Thyroid gland (tissue), 4 donors: ENCODE measurements around the gene AVPI1. TPM values are rescaled to one million over a fixed set of nuclear protein-coding genes. Genes with fewer than 3 reads are reported as not detected.
A peak's percentile ranks its signal among the peaks of the same experiment; 100 is the strongest.
"Not testable (repeated sequence)": the region's sequence is repeated elsewhere in the genome, so short reads cannot be mapped to it uniquely, and the experiment has no call there.

Experiments used
- DNase-seq, 2 donors: peaks; one replicate each; pipeline ENCODE4 v3.0.0-alpha.2; 2019
- H3K27ac ChIP-seq, 3 donors: fragments of 200-600 bp; sonication (generic); 1 replicate in 2 of 3; 2 replicates in 1 of 3; pipeline ENCODE4 v1.5.1; 2016 to 2019; ENCODE audit warnings: mild to moderate bottlenecking in 1 of 3, moderate library complexity in 1 of 3
- H3K27me3 ChIP-seq: fragments of 200-600 bp; sonication (generic); one replicate; pipeline ENCODE4 v1.5.1; 2019
- H3K36me3 ChIP-seq, 2 donors: fragments of 200-600 bp; sonication (generic); one replicate each; pipeline ENCODE4 v1.5.1; 2016 to 2019
- H3K4me1 ChIP-seq, 2 donors: fragments of 200-600 bp; sonication (generic); one replicate each; pipeline ENCODE4 v1.5.1; 2017 to 2019
- H3K4me3 ChIP-seq, 3 donors: fragments of 200-600 bp; sonication (generic); replicated peaks in 1 of 3; 1 replicate in 2 of 3; 2 replicates in 1 of 3; pipeline ENCODE4 v1.5.1; 2016; ENCODE audit warnings: mild to moderate bottlenecking in 1 of 3
- H3K9me3 ChIP-seq: fragments of 200-600 bp; sonication (generic); one replicate; pipeline ENCODE4 v1.5.1; 2017
- POLR2A ChIP-seq, 2 donors: fragments of 450-650 bp; IDR thresholded peaks; one replicate each; pipeline ENCODE4 v1.6.1; 2017; ENCODE audit warnings: antibody characterized with exemption in 2 of 2, mild to moderate bottlenecking in 2 of 2, moderate library complexity in 1 of 2
- WGBS, 2 donors: methylation state at CpG; one replicate each; pipeline ENCODE4 v1.1.5; 2017; 5-methylcytosine and 5-hydroxymethylcytosine counted together
- intact Hi-C: fragments of 100-400 bp; cut with DNase I; formaldehyde crosslinking; loops from one replicate; pipeline ENCODE4 v1.15.1; 2023
- total RNA-seq, 4 donors: library from RNA; depleted of rRNA; stranded (reverse); fragments of >200 nt; gene quantifications; one replicate each; pipeline ENCODE4 v1.2.3, GENCODE V29; 2016
- TF ChIP-seq, protein P1 (sequence below), 6 experiments: fragments of 200-600 bp in 3 of 6; fragments of 450-650 bp in 3 of 6; sonication (generic) in 3 of 6; IDR thresholded peaks; one replicate each; pipeline ENCODE4 v1.5.1; 2016 to 2019; ENCODE audit warnings: antibody characterized with exemption in 6 of 6, mild to moderate bottlenecking in 2 of 6, inconsistent platforms in 1 of 6, moderate library complexity in 1 of 6

The AVPI1 gene
- total RNA-seq, 4 donors from 2014 or later: 6.7 to 17.8 (median 11.2) TPM

DNA sequence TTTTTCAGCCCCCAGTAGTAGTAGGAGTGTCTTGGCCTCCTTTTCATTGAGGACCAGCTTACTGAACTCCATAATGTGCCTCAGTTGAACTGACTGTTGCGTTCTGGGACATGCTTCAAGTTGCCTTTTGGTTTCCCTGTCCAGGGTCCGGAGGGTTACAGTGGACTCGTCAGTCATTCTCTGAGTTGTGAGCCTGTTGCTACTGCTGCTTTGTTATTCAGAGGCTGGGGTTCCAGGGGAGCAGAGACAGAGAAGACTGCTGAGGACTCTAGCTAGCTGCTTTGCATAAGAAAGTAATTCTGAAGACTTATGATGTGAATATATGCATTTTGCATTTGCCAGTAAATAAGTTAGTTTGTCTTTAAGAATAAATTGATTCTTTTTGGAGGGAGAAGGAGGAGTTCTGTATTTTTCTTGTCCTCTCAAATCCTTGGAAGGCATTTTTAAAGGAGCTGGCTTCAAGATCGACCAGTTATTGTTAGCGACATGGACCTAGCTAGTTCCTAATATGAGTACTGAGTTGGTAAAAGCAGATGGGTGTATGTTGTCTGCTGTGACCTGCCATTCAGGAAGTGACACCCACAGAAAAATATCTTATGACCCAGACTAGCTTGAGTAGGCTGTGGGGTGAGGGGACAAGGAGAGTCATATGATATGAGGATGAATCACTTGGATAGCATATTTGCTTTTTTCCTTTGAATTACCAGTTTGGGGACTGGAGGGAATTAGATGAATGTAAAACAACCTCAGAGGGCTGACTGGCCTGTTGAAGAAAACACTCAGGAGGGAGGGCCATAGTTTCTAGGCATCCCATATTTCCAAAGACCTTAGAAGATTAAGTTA is 38.3 kb downstream of the AVPI1 start:
- no peaks in the 10 kb centered on the region for H3K9me3 ChIP-seq
- H3K36me3 ChIP-seq: peaks cover 23 to 24% of the 10 kb centered on the region in 2 donors
- intact Hi-C loops: no loop called here
- TF ChIP-seq, protein P1, sequence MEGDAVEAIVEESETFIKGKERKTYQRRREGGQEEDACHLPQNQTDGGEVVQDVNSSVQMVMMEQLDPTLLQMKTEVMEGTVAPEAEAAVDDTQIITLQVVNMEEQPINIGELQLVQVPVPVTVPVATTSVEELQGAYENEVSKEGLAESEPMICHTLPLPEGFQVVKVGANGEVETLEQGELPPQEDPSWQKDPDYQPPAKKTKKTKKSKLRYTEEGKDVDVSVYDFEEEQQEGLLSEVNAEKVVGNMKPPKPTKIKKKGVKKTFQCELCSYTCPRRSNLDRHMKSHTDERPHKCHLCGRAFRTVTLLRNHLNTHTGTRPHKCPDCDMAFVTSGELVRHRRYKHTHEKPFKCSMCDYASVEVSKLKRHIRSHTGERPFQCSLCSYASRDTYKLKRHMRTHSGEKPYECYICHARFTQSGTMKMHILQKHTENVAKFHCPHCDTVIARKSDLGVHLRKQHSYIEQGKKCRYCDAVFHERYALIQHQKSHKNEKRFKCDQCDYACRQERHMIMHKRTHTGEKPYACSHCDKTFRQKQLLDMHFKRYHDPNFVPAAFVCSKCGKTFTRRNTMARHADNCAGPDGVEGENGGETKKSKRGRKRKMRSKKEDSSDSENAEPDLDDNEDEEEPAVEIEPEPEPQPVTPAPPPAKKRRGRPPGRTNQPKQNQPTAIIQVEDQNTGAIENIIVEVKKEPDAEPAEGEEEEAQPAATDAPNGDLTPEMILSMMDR (IDR thresholded peaks at IDR 0.05): no peak
- no peak for TF ChIP-seq POLR2A (IDR thresholded peaks at IDR 0.05)
- DNase-seq: no peak
- H3K27ac ChIP-seq: peak overlapping the region in 2 of 3 donors; percentile 27 to 46
- 81% methylated on average over 5 of the region's 5 CpGs for WGBS, 2 donors
- no peak overlapping the region for H3K4me3 ChIP-seq
- no peaks in the 10 kb centered on the region for H3K27me3 ChIP-seq
- H3K4me1 ChIP-seq: peaks cover 0 to 12% of the 10 kb centered on the region in 2 donors

DNA sequence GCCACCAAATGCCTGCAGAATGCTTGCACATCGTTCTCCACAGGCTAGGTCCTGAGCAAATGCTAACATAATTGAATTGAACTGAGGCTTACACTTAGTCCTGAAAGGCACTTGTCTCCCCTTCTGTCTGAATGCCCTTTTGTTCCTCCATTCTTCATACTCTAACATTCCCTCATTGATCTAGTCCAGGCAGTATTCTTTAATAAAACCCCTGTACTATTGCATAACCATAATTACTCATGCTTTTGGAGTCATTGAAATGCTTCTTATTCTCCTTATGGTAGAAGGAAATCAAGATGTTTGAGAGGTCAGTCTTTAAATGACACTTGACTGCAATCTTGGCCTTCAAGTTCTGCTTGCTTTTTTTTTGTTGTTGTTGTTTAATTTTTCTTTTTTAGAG is 39.5 kb downstream of the AVPI1 start:
- H3K36me3 ChIP-seq: peaks cover 13% of the 10 kb centered on the region in 2 donors
- peak overlapping the region in 1 of 3 donors; percentile 13 for H3K27ac ChIP-seq
- intact Hi-C loops: no loop called here
- TF ChIP-seq, protein P1 (IDR thresholded peaks at IDR 0.05): no peak
- TF ChIP-seq POLR2A (IDR thresholded peaks at IDR 0.05): no peak
- no peak for DNase-seq
- no peak overlapping the region for H3K4me3 ChIP-seq
- H3K27me3 ChIP-seq: no peaks in the 10 kb centered on the region
- H3K4me1 ChIP-seq: peaks cover 0 to 12% of the 10 kb centered on the region in 2 donors
- 54 to 65% methylated on average over 1 of the region's 1 CpG for WGBS, 2 donors
- H3K9me3 ChIP-seq: no peaks in the 10 kb centered on the region

DNA sequence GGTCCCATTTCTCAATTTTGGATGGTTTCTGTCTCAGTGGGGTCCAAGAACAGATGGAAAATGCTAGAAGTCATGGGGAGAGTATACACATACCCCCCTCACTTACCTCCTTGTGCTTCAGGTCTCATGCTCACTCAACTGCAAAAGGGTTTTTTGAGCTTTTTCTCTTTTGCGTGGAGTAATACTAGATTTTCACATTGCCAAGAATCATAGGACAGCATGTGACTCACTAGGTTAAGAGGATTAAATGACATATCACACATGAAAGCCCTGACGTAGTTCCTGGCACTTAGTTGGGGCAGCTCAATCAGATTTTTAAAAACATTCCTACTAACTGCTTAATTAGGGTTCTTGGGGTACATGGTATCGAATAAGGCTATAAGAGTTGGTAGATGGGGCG is 42.1 kb downstream of the AVPI1 start:
- no peak for DNase-seq
- intact Hi-C loops: no loop called here
- TF ChIP-seq, protein P1 (IDR thresholded peaks at IDR 0.05): no peak
- TF ChIP-seq POLR2A (IDR thresholded peaks at IDR 0.05): no peak
- Histone ChIP-seq H3K36me3 (no peaks in the 10 kb centered on the region), H3K4me3 (no peak overlapping the region), H3K9me3 (no peaks in the 10 kb centered on the region), H3K27ac (no peak overlapping the region), H3K4me1 (peaks cover 18 to 23% of the 10 kb centered on the region in 2 donors), H3K27me3 (no peaks in the 10 kb centered on the region)
- 94 to 96% methylated on average over 4 of the region's 4 CpGs for WGBS, 2 donors

DNA sequence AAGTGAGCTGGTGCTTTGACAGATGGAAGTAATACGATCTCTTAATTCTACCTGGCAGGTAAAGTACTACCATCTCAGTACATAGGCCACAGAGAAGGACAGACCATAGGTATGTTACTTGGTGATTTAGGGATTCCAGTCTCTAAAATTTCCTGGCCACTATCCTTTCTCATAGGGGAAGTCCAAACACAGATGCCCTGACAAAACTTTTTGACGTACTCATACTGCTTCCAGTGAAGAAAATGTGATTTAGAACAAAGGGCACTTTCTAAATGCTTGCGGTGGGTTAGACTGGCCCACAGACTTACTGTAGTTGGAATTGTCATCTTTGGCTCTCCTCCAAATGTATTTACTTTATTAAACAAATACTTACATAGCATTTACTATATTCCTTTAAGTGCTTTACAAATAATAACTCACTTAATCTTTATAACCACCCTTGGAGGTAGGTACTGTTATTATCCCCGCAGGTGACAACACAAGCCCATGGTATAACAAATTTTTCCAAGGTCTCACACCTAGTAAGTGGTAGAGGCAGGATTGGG is 43.5 kb downstream of the AVPI1 start:
- intact Hi-C loops: no loop called here
- peaks cover 18 to 21% of the 10 kb centered on the region in 2 donors for H3K4me1 ChIP-seq
- H3K9me3 ChIP-seq: no peaks in the 10 kb centered on the region
- DNase-seq: no peak
- H3K27me3 ChIP-seq: no peaks in the 10 kb centered on the region
- 95 to 97% methylated on average over 4 of the region's 4 CpGs for WGBS, 2 donors
- H3K27ac ChIP-seq: no peak overlapping the region
- TF ChIP-seq, protein P1 (IDR thresholded peaks at IDR 0.05): no peak
- TF ChIP-seq POLR2A (IDR thresholded peaks at IDR 0.05): no peak
- H3K36me3 ChIP-seq: no peaks in the 10 kb centered on the region
- no peak overlapping the region for H3K4me3 ChIP-seq

DNA sequence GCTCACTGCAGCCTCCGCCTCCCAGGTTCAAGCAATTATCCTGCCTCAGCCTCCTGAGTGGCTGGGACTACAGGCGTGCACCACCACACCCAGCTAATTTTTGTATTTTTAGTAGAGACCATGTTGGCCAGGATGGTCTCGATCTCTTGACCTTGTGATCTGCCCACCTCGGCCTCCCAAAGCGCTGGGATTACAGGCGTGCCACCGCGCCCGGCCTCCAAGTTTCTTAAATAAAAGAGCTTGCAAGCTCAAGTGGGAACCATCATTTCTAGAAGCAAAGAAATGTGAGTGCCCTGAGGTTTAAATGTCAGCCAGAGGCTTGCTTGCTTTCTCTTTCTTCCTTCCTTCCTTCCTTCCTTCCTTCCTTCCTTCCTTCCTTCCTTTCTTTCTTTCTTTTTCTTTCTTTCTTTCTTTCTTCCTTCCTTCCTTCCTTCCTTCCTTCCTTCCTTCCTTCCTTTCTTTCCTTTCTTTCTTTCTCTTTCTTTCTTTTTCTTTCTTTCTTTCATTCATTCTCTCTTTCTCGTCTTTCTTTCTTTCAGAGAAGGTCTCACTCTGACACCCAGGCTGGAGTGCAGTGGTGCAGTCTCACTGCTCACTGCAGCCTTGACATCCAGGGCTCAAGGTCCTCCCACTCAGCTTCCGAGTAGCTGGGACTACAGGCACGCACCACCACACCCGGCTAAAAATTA is 44.4 kb downstream of the AVPI1 start:
- H3K27ac ChIP-seq, H3K36me3 ChIP-seq, H3K27me3 ChIP-seq, H3K9me3 ChIP-seq, intact Hi-C loops, H3K4me3 ChIP-seq, DNase-seq: not testable (repeated sequence)
- peaks cover 17 to 18% of the 10 kb centered on the region in 2 donors for H3K4me1 ChIP-seq
- 95 to 96% methylated on average over 13 of the region's 13 CpGs for WGBS, 2 donors
